NOMO-1 (cell line): Measurements from ENCODE around the gene GRK5.

Source experiments
- DNase-seq, 2 experiments: peaks; one replicate each; lab custom pipeline; 2025; ENCODE audit not compliant: unreplicated experiment in 2 of 2; lab: John Stamatoyannopoulos, UW

The GRK5 gene

DNA sequence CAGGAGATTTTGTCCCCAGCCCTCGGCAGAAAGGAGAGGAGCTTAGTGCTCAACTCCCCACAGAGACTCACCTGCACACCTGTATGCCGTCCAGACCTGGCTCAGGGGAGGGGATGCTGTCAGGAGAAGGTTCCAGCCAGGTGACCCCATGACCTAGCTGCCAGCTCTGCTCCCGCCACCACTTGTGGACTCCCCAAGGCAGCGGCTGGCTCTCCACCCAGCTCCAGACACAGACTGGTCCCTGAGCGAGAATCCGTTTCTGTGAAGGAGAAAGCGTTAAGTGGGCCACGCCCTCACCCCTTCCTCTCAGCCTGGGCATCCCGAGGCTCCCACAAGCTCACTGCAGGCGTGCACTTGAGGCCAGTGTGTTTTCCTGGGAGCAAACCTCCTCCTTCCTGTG lies 258.7 kb downstream of the GRK5 start:
- DNase-seq, result no peak

GRCh38 chr10:119466655-119467054 lies 259.3 kb downstream of the GRK5 start:
- DNase-seq, result no peak

DNA sequence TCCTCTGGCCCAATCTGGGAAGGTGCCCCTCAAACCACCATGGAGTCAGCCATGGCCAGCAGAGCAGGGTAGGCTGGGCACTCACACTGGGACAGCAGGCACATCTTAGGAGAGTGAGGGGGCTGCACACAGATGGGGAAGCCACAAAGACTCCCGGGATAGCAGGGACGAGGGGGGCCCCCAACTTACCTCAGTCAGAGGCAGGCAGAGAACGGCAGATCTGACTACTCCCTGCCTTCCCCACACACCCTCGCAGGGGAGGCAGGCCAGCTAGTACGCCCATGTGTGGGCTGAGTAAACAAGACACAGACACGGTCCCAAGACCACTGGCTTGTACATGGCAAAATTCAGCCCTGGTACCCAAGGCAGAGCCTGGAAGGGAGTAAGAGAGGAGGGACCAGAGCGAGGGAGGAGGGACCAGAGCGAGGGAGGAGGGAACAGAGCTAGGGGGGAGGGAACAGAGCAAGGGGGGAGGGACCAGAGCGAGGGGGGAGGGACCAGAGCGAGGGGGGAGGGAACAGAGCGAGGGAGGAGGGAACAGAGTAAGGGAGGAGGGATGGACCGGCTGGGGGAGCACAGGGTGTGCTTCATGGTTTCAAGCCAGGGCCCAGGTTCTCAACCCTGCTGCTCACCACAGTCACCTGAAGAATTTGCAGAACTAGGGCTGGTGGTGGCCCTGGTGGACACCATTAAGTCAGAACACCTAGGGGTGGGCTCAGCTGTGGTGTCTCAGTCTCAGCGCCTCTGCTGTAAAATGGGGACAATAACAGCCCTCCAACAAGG lies 261.4 kb downstream of the GRK5 start:
- DNase-seq, result no peak

GRCh38 chr10:119469325-119469707 lies 261.9 kb downstream of the GRK5 start:
- no peak for DNase-seq

DNA sequence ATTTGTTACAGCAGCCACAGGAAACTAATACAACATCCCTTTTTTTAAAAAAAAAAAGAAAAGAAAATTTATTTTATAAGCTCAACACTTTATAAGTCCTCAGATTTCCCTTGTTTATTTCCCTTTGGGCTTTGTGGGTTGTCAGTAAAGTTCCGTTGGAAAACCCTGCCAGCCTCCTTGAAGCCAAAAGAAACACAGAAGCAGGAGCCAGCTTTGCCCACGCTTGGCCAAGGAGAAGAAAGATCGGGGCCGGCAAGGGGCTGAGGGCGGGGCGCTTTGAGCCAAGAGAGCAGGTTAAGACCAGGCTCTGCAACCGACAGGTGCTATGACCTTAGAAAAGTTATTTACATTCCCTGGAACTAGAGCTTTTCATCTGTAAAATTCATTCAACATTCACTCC lies 262.5 kb downstream of the GRK5 start:
- no peak for DNase-seq

DNA sequence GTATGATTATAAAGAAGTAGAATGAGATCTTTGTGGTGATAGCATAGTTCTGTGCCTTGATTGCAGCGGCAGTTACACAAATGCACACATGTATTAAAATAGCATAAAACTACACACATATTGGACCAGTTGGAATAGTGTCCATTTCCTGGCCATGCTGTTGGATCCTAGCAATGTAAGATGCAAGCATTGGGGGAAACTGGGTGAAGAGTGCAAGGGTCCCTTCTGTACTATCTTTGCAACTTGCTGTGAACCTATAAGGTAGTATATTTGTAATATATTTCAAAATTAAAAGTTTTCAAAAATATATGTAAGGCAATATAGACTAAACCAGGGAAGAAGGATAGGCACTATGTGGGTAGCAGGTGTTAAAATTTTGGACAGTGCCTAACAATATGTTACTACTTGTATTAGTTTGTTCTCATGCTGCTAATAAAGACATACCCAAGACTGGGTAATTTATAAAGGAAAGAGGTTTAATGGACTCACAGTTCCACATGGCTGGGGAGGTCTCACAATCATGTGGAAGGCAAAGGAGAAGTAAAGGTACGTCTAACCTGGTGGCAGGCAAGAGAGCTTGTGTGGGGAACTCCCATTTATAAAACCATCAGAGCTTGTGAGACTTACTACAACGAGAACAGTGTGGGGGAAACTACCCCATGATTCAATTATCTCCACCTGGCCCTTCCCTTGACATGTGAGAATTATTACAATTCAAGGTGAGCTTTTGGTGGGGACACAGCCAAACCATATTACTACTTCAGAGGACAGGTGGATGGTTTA lies 263.7 kb downstream of the GRK5 start:
- no peak for DNase-seq

GRCh38 chr10:119473771-119474170 lies 266.4 kb downstream of the GRK5 start:
- no peak for DNase-seq

DNA sequence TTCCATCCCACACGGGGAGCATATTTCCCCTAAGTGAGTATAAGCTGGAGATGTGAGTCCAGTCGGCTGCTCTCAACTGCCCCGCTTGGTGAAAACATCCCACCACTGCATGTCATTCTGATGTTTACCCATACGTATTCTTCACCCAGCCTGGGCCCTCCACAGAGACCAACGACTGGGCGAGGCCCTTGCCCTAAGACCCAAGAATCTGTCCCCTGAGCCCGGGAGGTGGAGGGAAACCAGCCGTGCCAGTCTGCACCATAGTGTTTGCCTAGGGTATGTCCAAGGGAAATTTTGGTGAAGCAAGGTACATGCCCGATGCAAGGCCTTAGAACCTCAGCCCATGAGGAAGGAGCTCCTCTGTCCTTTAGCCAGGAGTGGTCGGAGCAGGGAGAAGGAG lies 267.2 kb downstream of the GRK5 start:
- DNase-seq, result no peak

DNA sequence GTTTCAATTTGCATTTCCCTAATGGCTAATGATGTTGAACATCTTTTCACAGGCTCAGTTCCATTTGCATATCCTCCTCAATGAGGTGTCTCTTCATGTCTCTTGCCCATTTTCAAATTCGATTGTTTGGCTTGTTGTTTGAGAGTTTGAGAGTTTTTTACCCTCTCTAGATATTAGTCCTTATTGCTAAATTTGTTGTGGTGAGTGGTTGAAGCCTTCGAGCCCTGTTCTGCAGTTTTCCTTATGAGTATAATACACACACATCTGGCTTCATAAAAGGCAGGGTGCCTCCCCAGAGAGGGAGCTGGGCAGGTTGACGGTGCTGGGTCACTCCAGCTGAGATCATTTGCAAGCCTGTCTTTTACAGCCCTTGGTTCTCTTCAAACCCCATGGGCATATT lies 270.1 kb downstream of the GRK5 start:
- DNase-seq, result no peak

GRCh38 chr10:119478111-119478802 lies 270.9 kb downstream of the GRK5 start:
- peak; percentile 16 to 48 for DNase-seq

DNA sequence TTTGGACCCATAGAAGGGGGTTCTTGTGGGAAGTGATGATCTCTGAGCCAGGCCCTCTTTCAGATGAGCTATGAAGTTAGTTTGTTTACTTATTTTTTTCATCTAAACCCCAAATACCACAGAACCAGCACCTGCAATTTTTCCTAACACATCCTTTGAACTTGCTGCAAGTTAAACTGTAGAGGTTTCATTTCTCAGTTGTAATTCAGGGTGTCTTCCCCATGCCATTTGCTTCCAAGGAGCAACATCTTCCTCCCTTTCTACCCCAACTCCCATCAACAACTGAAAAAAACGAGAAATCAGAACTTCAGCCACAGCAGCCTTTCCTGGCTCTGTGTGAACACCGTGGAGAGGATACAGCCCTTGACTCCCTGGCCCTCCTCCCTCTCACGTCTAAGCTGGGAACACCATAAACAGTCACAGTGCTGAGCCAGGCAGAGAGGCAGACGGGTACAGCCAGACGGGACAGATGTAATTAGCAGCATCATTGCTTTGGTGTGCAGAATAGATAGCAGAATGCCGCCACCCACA lies 271.5 kb downstream of the GRK5 start:
- DNase-seq, result no peak

DNA sequence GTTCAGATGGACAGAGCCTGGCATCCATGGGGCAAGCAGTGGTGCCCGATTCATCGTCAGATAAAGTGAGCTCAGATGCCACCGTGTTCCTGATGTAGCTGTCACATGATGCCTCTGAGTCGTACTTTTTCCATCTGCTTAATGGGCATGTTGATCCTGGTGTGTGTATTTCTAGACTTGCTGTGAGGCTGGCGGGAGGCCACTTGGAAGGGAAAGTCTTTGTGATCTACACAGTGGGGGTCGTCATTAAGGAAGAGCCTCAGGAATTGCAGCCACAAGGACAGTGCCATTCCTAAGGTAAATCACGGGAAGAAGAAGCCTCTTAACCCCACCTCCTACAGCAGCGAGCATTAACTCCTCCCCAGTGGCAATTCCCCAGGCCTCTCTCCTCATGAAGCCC lies 272.2 kb downstream of the GRK5 start:
- DNase-seq, result no peak

- no peak for DNase-seq
Observed at GRCh38 chr10:119480667-119481066, 273.3 kb downstream of the GRK5 start.

GRCh38 chr10:119481781-119482426 lies 274.5 kb downstream of the GRK5 start:
- no peak for DNase-seq

DNA sequence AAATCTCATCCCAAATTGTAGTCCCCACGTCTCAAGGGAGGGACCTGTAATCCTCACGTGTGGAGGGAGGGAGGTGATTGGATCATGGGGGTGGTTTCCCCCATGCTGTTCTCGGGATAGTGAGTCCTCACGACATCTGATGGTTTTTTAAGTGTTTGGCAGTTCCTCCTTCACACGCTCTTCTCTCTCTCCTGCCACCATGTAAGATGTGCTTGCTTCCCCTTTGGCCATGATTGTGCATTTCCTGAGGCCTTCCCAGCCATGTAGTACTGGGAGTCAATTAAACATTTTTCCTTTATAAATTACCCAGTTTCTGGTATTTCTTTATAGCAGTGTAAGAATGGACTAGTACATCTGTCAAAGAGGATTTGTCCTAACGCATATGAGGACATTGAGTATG lies 275.6 kb downstream of the GRK5 start:
- no peak for DNase-seq

DNA sequence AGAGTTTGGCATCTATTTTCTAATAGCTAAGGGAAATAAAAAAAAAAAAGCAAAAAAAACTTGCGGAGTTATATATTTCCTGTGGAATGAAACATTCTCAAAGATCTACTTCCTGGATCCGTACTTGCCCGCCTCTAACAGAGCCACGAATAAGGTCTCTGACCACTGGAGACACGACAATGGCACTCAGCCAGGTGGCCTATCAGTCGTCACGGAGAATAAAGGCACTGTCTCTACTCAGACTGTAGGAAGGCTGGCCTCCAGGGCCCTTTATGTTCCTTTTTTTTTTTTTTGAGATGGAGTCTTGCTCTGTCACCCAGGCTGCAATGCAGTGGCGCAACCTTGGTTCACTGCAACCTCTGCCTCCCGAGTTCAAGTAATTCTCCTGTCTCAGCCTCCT lies 276.5 kb downstream of the GRK5 start:
- no peak for DNase-seq

DNA sequence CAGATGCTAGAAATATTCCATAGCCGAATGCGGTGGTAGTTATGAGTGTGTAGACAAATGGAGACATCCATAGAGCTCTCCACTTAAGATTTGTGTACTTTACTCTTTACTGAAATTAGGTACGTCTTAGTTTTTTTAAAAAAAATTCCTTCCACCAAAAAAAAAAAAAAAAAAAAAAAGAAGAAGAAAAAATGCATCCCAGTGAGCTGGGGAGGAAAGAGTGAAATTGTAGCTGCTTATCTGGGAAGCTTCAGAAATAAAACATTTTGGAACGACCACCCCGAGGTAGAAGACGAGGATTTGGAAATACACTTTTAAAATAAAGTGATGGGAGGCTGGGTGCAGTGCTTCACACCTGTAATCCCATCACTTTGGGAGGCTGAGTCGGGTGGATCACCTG lies 281.3 kb downstream of the GRK5 start:
- DNase-seq, result no peak

DNA sequence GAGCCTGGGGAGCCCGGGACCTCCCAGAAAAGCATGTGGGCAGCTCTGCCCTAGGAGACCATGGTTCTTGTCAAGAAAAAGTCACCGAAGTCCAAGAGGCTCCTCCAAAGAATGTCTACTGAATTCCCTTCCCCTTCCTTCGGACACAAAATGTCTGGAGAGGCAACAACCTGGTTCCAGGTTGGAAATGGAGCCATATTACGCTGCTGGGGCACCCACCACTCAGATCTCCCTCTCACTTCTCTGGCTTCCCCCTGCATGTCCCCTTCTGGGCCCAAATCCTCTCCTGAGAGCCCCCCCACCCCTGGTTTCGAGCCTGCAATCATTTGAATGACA lies 282.6 kb downstream of the GRK5 start:
- DNase-seq, result no peak

DNA sequence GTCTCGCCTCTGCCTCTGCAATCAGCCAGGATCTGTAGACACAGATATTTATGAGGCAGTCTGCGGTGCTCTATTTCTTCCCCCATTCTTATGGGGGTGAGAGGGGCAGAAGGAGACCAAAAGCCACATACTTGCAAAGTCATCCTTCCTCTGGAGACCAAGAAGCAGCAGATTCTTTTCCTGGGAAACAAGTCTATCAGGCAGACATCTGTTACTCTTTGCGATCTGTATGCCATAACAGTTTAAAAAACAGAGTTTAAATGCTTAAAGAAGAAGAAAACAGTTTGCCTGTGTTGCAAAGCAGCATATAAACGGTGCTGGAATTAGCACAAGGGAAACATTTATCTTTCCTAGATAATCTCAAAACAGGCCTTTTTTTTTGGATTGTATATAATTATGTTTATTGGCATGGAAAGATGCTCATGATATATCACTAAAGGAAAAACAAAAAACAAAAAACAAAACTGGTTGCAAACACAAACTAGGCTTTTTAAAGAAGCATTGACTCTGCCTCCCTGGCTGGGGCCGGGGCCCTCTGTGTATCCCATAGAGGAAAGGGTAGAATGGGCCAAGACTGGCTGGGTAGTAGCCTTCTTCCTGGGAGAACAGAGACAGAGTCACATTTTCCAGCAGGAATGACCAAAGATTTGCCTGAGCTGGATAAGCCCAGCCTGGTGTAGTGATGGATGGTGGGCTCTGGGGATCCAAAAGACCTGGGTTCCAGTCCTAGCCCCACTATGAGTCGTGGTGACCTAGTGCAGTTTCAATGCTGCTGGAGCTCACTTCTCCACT lies 284.8 kb downstream of the GRK5 start:
- no peak for DNase-seq

- DNase-seq, result no peak
Observed at GRCh38 chr10:119493155-119493554, 285.8 kb downstream of the GRK5 start.
